Measurements from ENCODE around the gene SLC1A4.

- TF ChIP-seq CTCF (IDR thresholded peaks at IDR 0.05) (no peak), POLR2A (IDR thresholded peaks at IDR 0.05) (no peak)
Observed at GRCh38 chr2:65019675-65020195, 30.5 kb downstream of the SLC1A4 start.

Data from thyroid gland (tissue), 4 donors.